BE2C (cell line): ENCODE results near the gene MEIOSIN.
"Not testable (repeated sequence)": the region's sequence is repeated elsewhere in the genome, so short reads cannot be mapped to it uniquely, and the experiment has no call there.

Source experiments
- DNase-seq: peaks from one replicate; pipeline ENCODE4 v3.0.0-alpha.2; 2020
- H3K27me3 ChIP-seq: fragments of 250-450 bp; sonication (Bioruptor Pico); 2 replicates; pipeline ENCODE4 v1.5.1; 2020; ENCODE audit warnings: mild to moderate bottlenecking
- H3K36me3 ChIP-seq: fragments of 250-450 bp; sonication (Bioruptor Pico); 2 replicates; pipeline ENCODE4 v1.5.1; 2020; ENCODE audit warnings: mild to moderate bottlenecking
- H3K4me1 ChIP-seq: fragments of 250-450 bp; sonication (Bioruptor Pico); 2 replicates; pipeline ENCODE4 v1.5.1; 2020
- H3K4me3 ChIP-seq: 2 replicates; pipeline ENCODE4 v1.5.1; 2011; ENCODE audit warnings: low read depth, low read length
- H3K9me3 ChIP-seq: fragments of 250-450 bp; sonication (Bioruptor Pico); 2 replicates; pipeline ENCODE4 v1.5.1; 2020
- CTCF ChIP-seq: IDR thresholded peaks from 2 replicates; pipeline ENCODE4 v1.5.1; 2012; ENCODE audit warnings: mild to moderate bottlenecking, low read depth, low read length

Gene MEIOSIN

GRCh38 chr19:45794627-45795026 is 61.4 kb downstream of the MEIOSIN start:
- no peaks in the 10 kb centered on the region for H3K27me3 ChIP-seq
- no peak overlapping the region for H3K4me3 ChIP-seq
- TF ChIP-seq CTCF = no peak
- H3K36me3 ChIP-seq = peaks cover 9% of the 10 kb centered on the region
- DNase-seq = no peak
- H3K4me1 ChIP-seq = peaks cover 4% of the 10 kb centered on the region
- no peaks in the 10 kb centered on the region for H3K9me3 ChIP-seq

- no peaks in the 10 kb centered on the region for H3K27me3 ChIP-seq
- H3K4me3 ChIP-seq = no peak overlapping the region
These were observed 65.8 kb downstream of the MEIOSIN start for GRCh38 chr19:45798995-45799517.

GRCh38 chr19:45799541-45799940 is 66.3 kb downstream of the MEIOSIN start:
- DNase-seq, H3K4me3 ChIP-seq, H3K27me3 ChIP-seq, H3K36me3 ChIP-seq, H3K9me3 ChIP-seq, H3K4me1 ChIP-seq: not testable (repeated sequence)

More at GRCh38 chr19:45798995-45799517, 65.8 kb downstream of the MEIOSIN start:
- Histone ChIP-seq H3K36me3 (no peaks in the 10 kb centered on the region), H3K4me1 (no peaks in the 10 kb centered on the region), H3K9me3 (no peaks in the 10 kb centered on the region)
- DNase-seq = peak; percentile 70
- TF ChIP-seq CTCF = peak; percentile 81

DNA sequence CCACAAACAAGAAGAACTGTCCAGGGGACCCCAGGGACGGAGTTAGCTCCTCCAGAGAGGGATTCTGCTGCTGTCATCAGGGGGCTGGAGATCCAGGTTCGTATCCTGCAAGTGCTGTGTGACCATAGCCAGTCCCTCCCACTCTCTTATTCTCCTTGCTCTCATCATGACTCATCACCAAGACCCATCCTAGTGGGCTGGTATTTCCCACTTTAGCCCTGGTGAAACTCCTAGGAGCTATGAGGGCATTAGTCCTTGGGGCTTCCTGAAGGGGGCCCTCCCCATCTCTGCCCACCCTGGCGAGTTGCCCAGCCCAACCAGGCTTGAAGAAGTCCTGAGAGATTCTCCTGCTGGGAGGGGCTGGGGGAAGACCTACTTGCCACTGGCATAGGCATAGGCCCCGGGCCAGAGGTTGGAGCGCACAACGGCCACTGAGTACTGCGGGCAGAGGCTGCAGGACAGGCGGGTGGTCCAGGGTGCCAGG is 66.9 kb downstream of the MEIOSIN start:
- peak; percentile 19 for DNase-seq
- H3K9me3 ChIP-seq = no peaks in the 10 kb centered on the region
- no peaks in the 10 kb centered on the region for H3K4me1 ChIP-seq
- no peak overlapping the region for H3K4me3 ChIP-seq
- H3K27me3 ChIP-seq = no peaks in the 10 kb centered on the region
- no peaks in the 10 kb centered on the region for H3K36me3 ChIP-seq
- TF ChIP-seq CTCF = no peak

GRCh38 chr19:45801603-45802175 is 68.5 kb downstream of the MEIOSIN start:
- Histone ChIP-seq H3K9me3 (no peaks in the 10 kb centered on the region), H3K4me3 (no peak overlapping the region), H3K4me1 (no peaks in the 10 kb centered on the region), H3K27me3 (no peaks in the 10 kb centered on the region), H3K36me3 (no peaks in the 10 kb centered on the region)
- no peak for DNase-seq
- TF ChIP-seq CTCF = no peak

GRCh38 chr19:45804140-45804958 is 71.1 kb downstream of the MEIOSIN start:
- no peaks in the 10 kb centered on the region for H3K27me3 ChIP-seq
- H3K36me3 ChIP-seq = no peaks in the 10 kb centered on the region
- TF ChIP-seq CTCF = no peak
- no peak for DNase-seq
- no peaks in the 10 kb centered on the region for H3K4me1 ChIP-seq
- no peak overlapping the region for H3K4me3 ChIP-seq
- no peaks in the 10 kb centered on the region for H3K9me3 ChIP-seq
